Transverse colon (tissue), 4 donors: Measurements from ENCODE around the gene GABRD.

Experiments
- EP300 ChIP-seq: sonication (generic); formaldehyde crosslinking; IDR thresholded peaks from one replicate; pipeline ENCODE4 v1.6.1; 2017; ENCODE audit warnings: antibody characterized with exemption, low read depth
- POLR2A ChIP-seq: fragments of 450-650 bp; IDR thresholded peaks from one replicate; pipeline ENCODE4 v1.6.1; 2016; ENCODE audit warnings: antibody characterized with exemption, mild to moderate bottlenecking, moderate library complexity
- POLR2AphosphoS5 ChIP-seq, 3 donors: sonication (generic); formaldehyde crosslinking; IDR thresholded peaks; one replicate each; pipeline ENCODE4 v1.6.1; 2016; ENCODE audit warnings: antibody characterized with exemption in 3 of 3
- TF ChIP-seq, protein P1 (sequence below), 5 experiments: fragments of 200-600 bp in 3 of 5; fragments of 450-650 bp in 2 of 5; sonication (generic) in 3 of 5; IDR thresholded peaks; 1 replicate in 2 of 5; 2 replicates in 3 of 5; pipeline ENCODE4 v1.5.1; 2016 to 2017; ENCODE audit warnings: antibody characterized with exemption in 5 of 5, inconsistent platforms in 3 of 5, mild to moderate bottlenecking in 2 of 5, moderate library complexity in 1 of 5

DNA sequence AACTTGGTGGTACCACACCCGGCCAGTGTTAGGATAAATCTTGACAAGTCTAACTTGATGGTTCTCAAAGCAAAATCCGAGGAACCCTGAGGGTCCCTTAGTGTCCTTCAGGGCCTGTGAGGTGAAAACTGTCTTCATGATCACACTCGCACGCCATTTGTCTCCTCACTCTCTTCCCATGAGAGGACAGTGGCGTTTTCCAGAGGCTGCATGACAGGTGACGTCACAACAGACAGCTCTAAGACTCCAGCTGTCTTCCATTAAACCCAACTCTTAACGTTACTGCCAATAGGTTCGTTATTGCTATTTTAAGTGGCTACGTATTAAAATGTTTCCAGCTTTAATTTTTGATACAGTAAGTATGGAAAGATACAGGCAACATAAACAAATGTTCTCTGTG, 29.4 kb upstream of the GABRD start:
- TF ChIP-seq EP300: no peak
- no peak for TF ChIP-seq POLR2A
- TF ChIP-seq, protein P1, sequence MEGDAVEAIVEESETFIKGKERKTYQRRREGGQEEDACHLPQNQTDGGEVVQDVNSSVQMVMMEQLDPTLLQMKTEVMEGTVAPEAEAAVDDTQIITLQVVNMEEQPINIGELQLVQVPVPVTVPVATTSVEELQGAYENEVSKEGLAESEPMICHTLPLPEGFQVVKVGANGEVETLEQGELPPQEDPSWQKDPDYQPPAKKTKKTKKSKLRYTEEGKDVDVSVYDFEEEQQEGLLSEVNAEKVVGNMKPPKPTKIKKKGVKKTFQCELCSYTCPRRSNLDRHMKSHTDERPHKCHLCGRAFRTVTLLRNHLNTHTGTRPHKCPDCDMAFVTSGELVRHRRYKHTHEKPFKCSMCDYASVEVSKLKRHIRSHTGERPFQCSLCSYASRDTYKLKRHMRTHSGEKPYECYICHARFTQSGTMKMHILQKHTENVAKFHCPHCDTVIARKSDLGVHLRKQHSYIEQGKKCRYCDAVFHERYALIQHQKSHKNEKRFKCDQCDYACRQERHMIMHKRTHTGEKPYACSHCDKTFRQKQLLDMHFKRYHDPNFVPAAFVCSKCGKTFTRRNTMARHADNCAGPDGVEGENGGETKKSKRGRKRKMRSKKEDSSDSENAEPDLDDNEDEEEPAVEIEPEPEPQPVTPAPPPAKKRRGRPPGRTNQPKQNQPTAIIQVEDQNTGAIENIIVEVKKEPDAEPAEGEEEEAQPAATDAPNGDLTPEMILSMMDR (IDR thresholded peaks at IDR 0.05): no peak
- no peak for TF ChIP-seq POLR2AphosphoS5 (IDR thresholded peaks at IDR 0.05)
